IPS-18c (cell line): ENCODE measurements around the gene MIAT.

Source experiments
- H3K4me3 ChIP-seq: 2 replicates; pipeline ENCODE4 v1.7.0; 2013; ENCODE audit warnings: low read depth, mild to moderate bottlenecking, low read length, moderate library complexity; ENCODE audit not compliant: insufficient read depth
- H3K9me3 ChIP-seq: one replicate; pipeline ENCODE4 v1.6.1; 2013; ENCODE audit warnings: mild to moderate bottlenecking, low read length, moderate library complexity; ENCODE audit not compliant: control insufficient read depth, insufficient read depth

Gene MIAT

DNA sequence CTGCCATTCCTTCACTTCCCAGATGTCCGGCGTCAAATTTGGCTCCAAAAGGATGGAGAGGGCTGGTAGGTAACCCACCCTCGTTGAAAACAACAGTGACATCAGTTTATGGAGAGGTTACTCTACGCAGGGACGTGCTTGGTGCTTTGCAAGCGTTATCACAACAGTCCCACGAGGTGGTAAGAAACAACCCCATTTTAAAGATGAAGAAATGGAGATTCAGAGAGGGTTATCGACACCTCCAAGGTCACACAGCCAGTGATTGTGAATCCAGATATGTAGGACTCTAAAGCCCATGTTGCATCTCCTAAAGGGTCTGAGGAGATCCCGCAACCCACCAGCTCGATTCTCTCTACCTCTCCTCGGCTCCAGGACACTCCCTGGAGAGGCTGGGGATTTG, 773 bp downstream of the MIAT start:
- H3K4me3 ChIP-seq: peak overlapping the region; percentile 81
- no peaks in the 10 kb centered on the region for H3K9me3 ChIP-seq

DNA sequence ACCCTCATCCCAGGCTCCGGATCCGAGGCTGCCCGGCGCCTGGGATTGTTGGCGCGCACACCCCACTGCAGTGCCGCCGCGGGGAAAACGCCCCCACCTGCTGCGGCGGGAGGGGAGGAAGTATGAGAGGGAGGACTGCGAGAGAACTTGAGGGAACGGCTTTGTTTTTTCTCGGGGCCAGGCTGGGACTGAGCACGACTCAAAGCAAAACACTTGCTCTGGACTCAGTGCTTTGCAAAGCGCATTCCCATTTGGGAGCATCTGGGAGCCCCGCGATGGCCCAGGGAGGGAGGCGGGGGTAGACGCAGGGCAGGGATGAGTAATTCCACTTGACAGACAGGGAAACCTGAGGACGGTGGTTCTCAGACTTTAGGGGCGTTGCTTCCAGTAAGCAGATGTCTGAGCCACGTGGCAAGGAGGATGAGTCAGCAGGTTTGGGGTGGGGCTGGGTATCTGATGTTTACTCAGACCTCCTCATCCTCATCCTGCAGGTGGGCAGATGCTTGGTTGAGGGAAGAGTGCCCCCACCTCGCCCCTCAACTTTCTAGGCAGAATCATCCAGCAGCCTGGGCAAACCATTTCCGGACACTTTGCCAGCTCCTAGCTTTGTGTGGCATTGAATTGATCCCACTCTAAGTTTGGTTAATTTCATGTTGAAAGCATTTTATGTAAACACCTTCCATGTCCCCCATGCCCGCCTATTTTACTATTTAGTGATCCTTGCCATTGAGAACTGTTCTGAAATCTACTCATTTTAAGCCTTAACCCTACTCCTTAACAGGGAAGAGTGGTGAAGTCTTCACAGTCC, 1.5 kb downstream of the MIAT start:
- no peaks in the 10 kb centered on the region for H3K9me3 ChIP-seq
- H3K4me3 ChIP-seq: peak overlapping the region; percentile 81

GRCh38 chr22:26660356-26660755, 3.0 kb downstream of the MIAT start:
- Histone ChIP-seq H3K9me3 (no peaks in the 10 kb centered on the region), H3K4me3 (no peak overlapping the region)

DNA sequence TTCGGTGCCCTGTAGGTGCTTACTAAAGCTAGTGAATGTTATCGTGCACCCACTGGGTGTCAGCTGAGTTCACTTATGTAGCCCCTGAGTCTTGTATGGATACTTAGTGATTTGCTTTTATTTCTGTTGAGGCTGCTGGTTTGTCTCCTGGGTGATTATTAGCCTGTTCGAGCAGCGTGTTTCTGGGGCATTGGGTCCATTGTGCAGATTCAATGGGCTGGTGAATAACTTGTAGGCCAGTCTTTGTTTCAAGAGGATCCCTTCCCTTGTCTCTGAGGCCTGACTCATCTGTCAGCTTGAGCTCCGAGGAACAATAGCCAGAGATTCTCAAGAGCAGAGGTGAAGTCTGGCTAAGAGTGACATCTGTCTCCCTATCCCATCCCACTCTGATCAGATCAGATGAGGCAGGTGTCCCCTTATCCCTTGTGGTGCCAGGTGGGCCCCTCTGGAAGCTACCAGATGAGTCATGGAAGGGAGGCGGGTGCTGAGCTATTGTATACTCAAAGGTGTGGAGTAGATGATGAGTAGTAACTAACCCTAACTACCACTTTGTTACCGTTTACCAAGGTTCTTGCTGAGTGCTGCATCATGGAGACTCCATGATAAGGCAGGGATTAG, 3.7 kb downstream of the MIAT start:
- no peak overlapping the region for H3K4me3 ChIP-seq

GRCh38 chr22:26662160-26662559, 4.8 kb downstream of the MIAT start:
- H3K9me3 ChIP-seq: no peaks in the 10 kb centered on the region
- no peak overlapping the region for H3K4me3 ChIP-seq

More for the DNA sequence above, 3.7 kb downstream of the MIAT start:
- H3K9me3 ChIP-seq: no peaks in the 10 kb centered on the region

DNA sequence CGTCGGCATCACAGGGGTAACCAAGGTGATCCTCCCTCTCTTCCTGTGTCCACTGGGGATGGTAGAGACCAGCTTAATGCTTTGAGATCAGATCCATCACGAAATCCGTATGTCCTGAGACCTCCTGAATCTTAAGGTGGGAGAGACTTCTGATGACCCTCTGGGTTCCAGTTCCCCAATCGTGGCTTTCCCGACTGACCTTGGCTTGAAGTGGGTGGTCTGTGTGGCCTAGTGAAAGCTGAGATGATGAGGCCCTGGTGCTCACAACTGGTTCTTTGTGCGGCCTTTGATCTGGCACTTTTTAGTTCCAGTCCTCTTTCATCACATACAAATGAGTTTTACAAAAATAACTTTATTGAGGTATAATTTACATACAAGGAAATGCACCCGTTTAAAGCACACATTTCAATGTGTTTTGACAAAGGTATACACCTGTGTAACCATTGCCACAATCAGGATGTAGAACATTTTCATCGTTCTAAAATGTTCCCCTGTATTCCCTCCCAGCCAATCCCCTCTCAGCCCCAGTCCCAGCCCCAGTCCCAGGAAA, 6.1 kb downstream of the MIAT start:
- Histone ChIP-seq H3K9me3 (no peaks in the 10 kb centered on the region), H3K4me3 (no peak overlapping the region)

DNA sequence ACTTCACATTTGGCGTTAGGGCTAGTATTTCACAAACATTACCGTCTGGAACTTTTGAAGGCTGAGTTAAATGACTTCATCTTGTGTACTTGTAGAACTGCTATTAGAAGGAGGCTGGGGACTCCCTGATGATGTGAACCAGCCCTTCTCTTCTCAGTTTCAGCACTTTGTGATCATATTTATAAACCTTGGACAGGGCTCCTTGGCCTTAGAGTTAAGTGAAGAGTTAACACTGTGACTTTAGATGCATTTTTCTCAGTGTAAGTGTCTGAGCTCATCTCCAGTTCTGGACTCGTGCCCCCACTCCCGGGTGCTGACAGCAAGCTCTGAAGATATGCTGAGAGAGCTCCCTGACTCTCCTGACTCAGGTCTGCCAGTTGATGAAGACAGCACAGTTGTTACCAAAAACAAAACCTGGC, 8.4 kb downstream of the MIAT start:
- Histone ChIP-seq H3K9me3 (no peaks in the 10 kb centered on the region), H3K4me3 (no peak overlapping the region)

DNA sequence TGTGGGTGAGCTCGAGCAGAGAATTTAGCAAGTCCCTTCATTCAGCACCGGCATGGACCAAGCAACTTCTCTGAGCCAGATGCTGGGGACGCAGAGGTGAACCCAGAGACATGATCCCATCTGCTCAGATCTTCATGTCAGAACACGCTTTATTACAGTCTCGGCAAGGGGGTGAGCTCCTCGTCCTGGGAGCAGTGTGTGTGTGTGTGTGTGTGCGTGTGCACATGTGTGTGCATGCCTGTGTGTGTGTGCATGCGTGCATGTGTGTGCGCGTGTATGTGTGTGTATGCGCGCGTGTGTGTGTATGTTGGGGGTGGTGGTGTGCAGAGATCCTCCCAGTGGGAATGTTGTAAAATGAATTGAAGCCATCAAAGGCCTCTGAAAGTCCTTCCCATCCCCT, 9.8 kb downstream of the MIAT start:
- H3K9me3 ChIP-seq: no peaks in the 10 kb centered on the region
- H3K4me3 ChIP-seq: no peak overlapping the region

- no peak overlapping the region for H3K4me3 ChIP-seq
- no peaks in the 10 kb centered on the region for H3K9me3 ChIP-seq
These were observed 11.7 kb downstream of the MIAT start for GRCh38 chr22:26669060-26669481.

DNA sequence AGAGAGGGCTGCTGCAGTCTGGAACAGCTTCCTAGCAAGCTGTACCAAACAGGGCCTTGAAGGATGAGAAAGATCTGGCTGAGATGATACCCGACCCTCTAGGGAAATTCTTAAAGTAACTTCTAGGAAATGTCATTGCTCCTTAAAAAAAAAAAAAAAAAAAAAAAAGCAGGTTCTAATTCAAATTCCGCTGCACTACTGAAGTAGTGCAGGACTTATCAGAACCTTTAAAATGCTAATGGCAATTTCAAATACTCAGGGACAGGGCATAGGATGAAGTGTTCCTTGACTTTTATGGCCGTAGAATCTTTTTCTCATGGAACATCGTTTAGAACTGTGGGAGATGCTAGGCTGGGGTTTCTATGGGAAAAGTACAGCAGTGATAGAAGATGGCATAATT, 13.1 kb downstream of the MIAT start:
- H3K4me3 ChIP-seq: no peak overlapping the region
- H3K9me3 ChIP-seq: no peaks in the 10 kb centered on the region

DNA sequence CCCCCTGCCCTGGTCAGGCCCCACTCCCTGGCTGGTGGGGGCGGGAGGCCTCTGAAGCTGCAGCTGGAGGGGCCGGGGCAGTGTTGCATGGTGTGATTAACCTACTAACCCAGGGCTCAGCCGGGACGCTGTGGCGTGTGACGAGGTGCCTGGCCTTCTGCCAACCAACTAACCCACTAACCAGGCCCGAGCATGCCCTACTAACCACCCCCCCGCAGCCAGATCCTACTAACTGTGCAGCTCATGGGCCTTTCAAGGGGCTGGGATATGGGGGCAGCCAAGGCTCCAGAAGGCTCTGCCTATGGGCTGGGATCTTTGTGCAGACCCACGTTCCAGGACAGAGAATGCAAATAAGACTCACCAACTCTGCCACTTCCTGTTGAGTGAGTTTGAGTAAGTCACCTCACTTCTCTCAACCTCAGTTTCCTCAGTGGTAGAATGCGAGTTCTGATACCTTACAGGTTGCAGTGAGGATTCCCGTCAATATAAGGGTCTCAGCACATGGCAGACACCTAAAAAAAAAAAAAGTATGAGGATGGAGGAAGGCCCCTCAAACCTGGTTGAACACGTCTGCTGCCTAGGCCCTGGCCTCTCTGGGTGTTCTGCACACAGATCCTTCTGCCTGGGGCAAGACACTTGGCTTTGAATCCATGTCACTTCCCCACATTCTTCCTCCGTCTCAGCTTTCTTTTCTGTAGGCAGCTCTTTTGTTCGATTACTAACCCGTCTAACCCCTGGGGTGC, 14.1 kb downstream of the MIAT start:
- H3K9me3 ChIP-seq: no peaks in the 10 kb centered on the region
- no peak overlapping the region for H3K4me3 ChIP-seq

DNA sequence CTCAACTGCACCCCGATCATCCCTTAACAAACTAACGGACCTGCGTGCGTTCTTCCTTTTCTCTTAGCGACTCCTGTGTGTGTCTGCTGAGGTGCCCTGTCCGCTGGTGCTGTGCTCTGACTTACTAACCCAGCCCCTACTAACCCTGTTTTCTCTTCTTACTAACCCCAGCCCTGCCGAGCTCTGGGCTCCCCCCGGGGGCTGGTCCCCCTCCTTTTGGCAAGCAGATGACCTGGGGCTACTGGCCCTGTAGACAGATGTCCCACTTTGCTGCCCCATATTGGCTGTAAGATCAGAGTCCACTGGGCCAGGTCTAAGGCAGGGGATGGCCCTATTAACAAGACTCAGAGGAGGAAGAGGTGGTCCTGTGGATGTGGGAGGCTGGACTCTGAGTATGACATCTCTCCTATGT, 14.7 kb downstream of the MIAT start:
- no peaks in the 10 kb centered on the region for H3K9me3 ChIP-seq
- peak overlapping the region; percentile 49; the same call in 1 of the 2 replicates for H3K4me3 ChIP-seq

DNA sequence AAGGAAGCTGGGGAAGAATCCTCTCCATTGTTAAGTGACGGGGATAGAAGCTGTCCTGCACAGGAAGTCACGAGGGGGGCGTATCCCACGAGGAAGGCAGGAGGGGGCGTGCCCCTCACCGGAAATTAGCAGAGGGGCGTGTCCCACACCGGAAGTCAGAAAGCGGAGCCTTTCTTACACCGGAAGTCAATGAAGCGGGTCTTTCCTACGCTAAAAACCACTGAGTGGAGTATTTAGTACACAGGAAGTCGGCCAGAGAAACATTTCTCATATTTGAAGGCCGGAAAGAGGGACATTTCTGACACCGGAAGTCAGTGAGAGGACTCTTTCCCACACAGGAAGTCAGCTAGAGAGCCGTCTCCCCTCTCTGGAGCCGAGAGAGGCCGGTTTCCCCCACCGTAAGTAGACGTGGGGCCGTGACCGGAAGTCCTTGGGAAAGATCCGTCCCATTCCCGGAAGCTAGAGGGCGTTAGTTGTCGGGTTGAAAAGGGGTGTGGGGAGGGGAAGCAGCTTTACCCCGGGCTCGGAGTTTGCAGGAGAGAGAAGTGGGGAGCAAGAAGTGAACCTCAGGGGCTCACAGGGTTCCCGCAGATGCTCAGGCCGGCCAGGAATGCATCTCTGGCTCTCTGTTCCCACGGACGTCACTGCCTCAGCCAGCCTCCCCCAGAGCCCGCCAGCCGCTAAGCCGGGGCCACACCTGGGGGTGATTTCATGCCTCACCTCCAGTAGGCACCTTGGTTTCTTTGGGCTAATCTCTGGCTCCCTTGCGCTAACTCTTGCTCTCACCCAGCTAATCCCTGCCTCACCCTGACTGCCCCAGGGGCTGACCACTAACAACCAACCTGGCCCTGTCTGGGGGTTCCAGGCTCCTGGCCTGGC, 15.4 kb downstream of the MIAT start:
- H3K4me3 ChIP-seq: peak overlapping the region; percentile 49
- no peaks in the 10 kb centered on the region for H3K9me3 ChIP-seq

GRCh38 chr22:26673486-26673885, 16.1 kb downstream of the MIAT start:
- H3K9me3 ChIP-seq: no peaks in the 10 kb centered on the region
- H3K4me3 ChIP-seq: peak overlapping the region; percentile 49

DNA sequence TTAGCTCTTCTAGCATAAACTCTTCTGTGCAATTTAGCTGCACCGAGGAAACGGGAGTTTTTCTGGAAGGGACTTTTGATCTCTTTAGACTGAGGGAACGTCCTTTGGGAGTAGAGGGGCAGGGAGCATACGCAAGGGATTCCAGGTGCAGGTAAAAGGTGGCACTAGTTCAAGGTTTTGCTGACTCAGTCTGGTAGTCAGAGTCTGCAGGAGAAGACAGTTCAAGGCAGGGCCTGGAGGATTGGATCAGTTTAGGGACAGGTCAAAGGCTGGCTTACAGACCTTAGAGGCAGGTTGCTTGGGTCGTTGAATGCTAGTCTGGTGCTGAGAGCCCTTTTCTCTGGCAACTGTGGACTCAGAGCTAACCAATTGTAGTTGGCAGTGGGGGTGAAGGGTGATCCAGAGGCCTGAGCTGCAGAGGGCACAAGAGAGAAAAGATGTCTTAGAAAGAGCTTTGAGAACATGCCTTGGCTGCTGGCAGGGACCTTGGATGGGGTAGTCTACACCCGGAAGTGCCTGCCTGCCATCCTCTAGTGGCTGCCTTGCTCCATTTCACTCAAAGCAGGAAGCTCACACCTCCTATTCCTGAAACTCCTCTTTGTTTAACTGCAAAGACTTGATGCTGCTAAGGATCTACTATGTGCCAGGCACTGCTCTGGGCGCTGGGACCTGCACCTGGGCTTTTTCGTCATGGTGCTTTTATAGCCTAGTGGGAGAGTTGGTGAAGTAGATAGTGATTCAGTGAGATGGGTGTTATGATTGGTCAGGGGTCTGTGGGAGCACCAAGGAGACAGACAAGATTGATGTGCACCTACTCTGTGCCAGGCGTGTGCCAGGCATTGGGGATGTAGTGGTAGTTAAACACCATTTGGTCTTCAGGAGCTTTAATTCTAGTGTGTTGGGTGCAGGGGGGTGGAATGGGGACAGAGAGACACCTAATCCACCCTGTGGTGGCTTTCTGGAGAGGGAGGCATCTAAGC, 17.1 kb downstream of the MIAT start:
- H3K9me3 ChIP-seq: no peaks in the 10 kb centered on the region

More for the DNA sequence above, 17.1 kb downstream of the MIAT start:
- no peak overlapping the region for H3K4me3 ChIP-seq
